Stomach (tissue), 9 donors: Measurements from ENCODE around the gene ACP3. TPM values are rescaled to one million over a fixed set of nuclear protein-coding genes. Genes with fewer than 3 reads are reported as not detected.

ENCODE experiments used
- DNase-seq, 2 donors: peaks; one replicate each; pipeline versions ENCODE4 v3.0.0 to v3.0.0-alpha.2; 2013 to 2019
- H3K27ac ChIP-seq, 5 donors: fragments of 200-600 bp in 4 of 5; sonication (generic) in 4 of 5; one replicate each; pipeline ENCODE4 v1.5.1; 2013 to 2019; ENCODE audit warnings: mild to moderate bottlenecking in 1 of 5, moderate library complexity in 1 of 5
- H3K27me3 ChIP-seq, 3 donors: fragments of 200-600 bp; sonication (generic); one replicate each; pipeline ENCODE4 v1.5.1; 2017 to 2019; ENCODE audit warnings: mixed run types in 1 of 3
- H3K36me3 ChIP-seq, 4 donors: fragments of 200-600 bp; sonication (generic); 1 replicate in 3 of 4; 2 replicates in 1 of 4; pipeline ENCODE4 v1.5.1; 2016 to 2019
- H3K4me1 ChIP-seq, 4 donors: fragments of 200-600 bp; sonication (generic); one replicate each; pipeline ENCODE4 v1.5.1; 2016 to 2019
- H3K4me3 ChIP-seq, 4 donors: fragments of 200-600 bp; sonication (generic) in 3 of 4; one replicate each; pipeline ENCODE4 v1.5.1; 2016 to 2019; ENCODE audit warnings: mild to moderate bottlenecking in 1 of 4
- H3K9me3 ChIP-seq, 4 donors: fragments of 200-600 bp; sonication (generic); one replicate each; pipeline ENCODE4 v1.5.1; 2016 to 2019
- EP300 ChIP-seq: sonication (generic); formaldehyde crosslinking; IDR thresholded peaks from one replicate; pipeline ENCODE4 v1.6.1; 2017; ENCODE audit warnings: antibody characterized with exemption
- POLR2A ChIP-seq, 4 donors: fragments of 450-650 bp; IDR thresholded peaks; one replicate each; pipeline ENCODE4 v1.6.1; 2016; ENCODE audit warnings: antibody characterized with exemption in 4 of 4, control low read depth in 2 of 4, mild to moderate bottlenecking in 1 of 4, moderate library complexity in 1 of 4
- POLR2AphosphoS5 ChIP-seq, 3 donors: sonication (generic); formaldehyde crosslinking; IDR thresholded peaks; one replicate each; pipeline ENCODE4 v1.6.1; 2016; ENCODE audit warnings: antibody characterized with exemption in 3 of 3
- WGBS, 5 donors: extraction: QIAGEN DNeasy Blood & Tissue Kit in 3 of 5; methylation state at CpG; one replicate each; pipeline versions ENCODE4 v1.1.5 to v1.1.7; 2013 to 2018; 5-methylcytosine and 5-hydroxymethylcytosine counted together
- intact Hi-C: fragments of 100-400 bp; cut with DNase I; formaldehyde crosslinking; loops from one replicate; pipeline ENCODE4 v1.15.1; 2023; ENCODE audit warnings: low total_unique reads
- polyA plus RNA-seq, 3 donors: library from polyadenylated mRNA; stranded (reverse); fragments of 200-250 nt; gene quantifications; one replicate each; pipeline ENCODE4 v1.2.3, GENCODE V29; 2013
- total RNA-seq, 5 donors: library from RNA; depleted of rRNA; stranded (reverse); fragments of >200 nt; gene quantifications; one replicate each; pipeline versions ENCODE4 v1.1.0 to v1.2.3, GENCODE V29; 2014 to 2016
- TF ChIP-seq, protein P1 (sequence below), 7 experiments: fragments of 450-650 bp in 4 of 7; fragments of 200-600 bp in 3 of 7; sonication (generic) in 3 of 7; IDR thresholded peaks; one replicate each; pipeline ENCODE4 v1.5.1; 2016 to 2019; ENCODE audit warnings: antibody characterized with exemption in 7 of 7, control low read depth in 2 of 7, mild to moderate bottlenecking in 1 of 7
- donor health status: healthy with polysubstance abuse.
- donor health status: Bipolar disorder and iron deficiency.
- donor health status: healthy.

Gene ACP3
- total and polyA plus RNA-seq, 8 donors = 3.0 to 56.6 (median 9.3) TPM; not detected in 2

DNA sequence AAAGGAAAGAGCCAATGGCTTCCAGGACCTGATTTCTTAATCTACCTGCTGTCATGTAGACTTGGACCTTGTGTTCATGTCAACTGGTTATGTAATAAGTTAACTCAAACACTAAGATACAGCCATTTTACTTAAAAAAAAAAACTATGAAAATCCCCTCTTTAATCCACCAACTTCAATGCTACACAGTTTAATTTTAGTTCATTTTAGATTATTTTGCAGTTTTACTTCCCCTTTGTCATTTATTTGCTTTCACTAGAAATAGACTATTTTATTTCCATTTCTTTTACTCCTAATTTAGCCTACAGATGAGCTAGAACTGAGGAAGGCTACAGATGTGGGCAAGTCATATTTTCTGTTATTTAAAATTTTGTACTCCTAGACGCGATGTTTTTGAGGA is 89.4 kb downstream of the ACP3 start:
- DNase-seq = no peak
- Histone ChIP-seq H3K27me3 (no peaks in the 10 kb centered on the region), H3K9me3 (no peaks in the 10 kb centered on the region), H3K27ac (no peak overlapping the region), H3K36me3 (no peaks in the 10 kb centered on the region), H3K4me3 (no peak overlapping the region), H3K4me1 (peaks cover 0 to 18% (median 13%) of the 10 kb centered on the region in 4 donors)
- intact Hi-C loops = no loop called here
- TF ChIP-seq POLR2A (IDR thresholded peaks at IDR 0.05) = no peak
- TF ChIP-seq, protein P1, sequence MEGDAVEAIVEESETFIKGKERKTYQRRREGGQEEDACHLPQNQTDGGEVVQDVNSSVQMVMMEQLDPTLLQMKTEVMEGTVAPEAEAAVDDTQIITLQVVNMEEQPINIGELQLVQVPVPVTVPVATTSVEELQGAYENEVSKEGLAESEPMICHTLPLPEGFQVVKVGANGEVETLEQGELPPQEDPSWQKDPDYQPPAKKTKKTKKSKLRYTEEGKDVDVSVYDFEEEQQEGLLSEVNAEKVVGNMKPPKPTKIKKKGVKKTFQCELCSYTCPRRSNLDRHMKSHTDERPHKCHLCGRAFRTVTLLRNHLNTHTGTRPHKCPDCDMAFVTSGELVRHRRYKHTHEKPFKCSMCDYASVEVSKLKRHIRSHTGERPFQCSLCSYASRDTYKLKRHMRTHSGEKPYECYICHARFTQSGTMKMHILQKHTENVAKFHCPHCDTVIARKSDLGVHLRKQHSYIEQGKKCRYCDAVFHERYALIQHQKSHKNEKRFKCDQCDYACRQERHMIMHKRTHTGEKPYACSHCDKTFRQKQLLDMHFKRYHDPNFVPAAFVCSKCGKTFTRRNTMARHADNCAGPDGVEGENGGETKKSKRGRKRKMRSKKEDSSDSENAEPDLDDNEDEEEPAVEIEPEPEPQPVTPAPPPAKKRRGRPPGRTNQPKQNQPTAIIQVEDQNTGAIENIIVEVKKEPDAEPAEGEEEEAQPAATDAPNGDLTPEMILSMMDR (IDR thresholded peaks at IDR 0.05) = no peak
- TF ChIP-seq POLR2AphosphoS5 (IDR thresholded peaks at IDR 0.05) = no peak
- no peak for TF ChIP-seq EP300
- 93 to 97% (median 94%) methylated on average over 2 of the region's 2 CpGs for WGBS, 5 donors

GRCh38 chr3:132407025-132407424 is 89.8 kb downstream of the ACP3 start:
- peaks cover 0 to 18% (median 13%) of the 10 kb centered on the region in 4 donors for H3K4me1 ChIP-seq
- TF ChIP-seq EP300 = no peak
- no peak for TF ChIP-seq POLR2AphosphoS5 (IDR thresholded peaks at IDR 0.05)
- TF ChIP-seq, protein P1 (IDR thresholded peaks at IDR 0.05) = no peak
- no peak for TF ChIP-seq POLR2A (IDR thresholded peaks at IDR 0.05)
- H3K9me3 ChIP-seq = no peaks in the 10 kb centered on the region
- 82 to 95% (median 83%) methylated on average over 2 of the region's 2 CpGs for WGBS, 5 donors
- no peaks in the 10 kb centered on the region for H3K36me3 ChIP-seq
- H3K27ac ChIP-seq = no peak overlapping the region
- H3K27me3 ChIP-seq = no peaks in the 10 kb centered on the region
- intact Hi-C loops = no loop called here
- no peak for DNase-seq
- H3K4me3 ChIP-seq = no peak overlapping the region

Other genes starting within 250 kb of the ACP3 start
- 100 to 1,000 TPM in 1 of 5 donors, 10 to 100 TPM in 4; 35.0 to 197 (median 58.8) TPM for gene DNAJC13, start 100.1 kb downstream of the ACP3 start, total RNA-seq
- gene DNAJC13, start 100.1 kb downstream of the ACP3 start, polyA plus RNA-seq = 1 to 10 TPM; 6.5 to 8.9 (median 8.1) TPM